HepG2 (cell line): ENCODE data around the gene HDDC3. TPM values are rescaled to one million over a fixed set of nuclear protein-coding genes. Genes with fewer than 3 reads are reported as not detected.

ENCODE experiments used
- ATAC-seq: fragments of 200-7000 bp; cut with Tn5 transposase; 3 replicates; pipeline ENCODE4 v1.9.1; 2020; ENCODE audit warnings: mild to moderate bottlenecking, moderate library complexity
- BruUV-seq: library from RNA; stranded (reverse); fragments of 400-500 nt; replicated peaks from 2 replicates; lab custom pipeline; 2021; lab: Mats Ljungman, UMichigan
- CTCF ChIA-PET: fragments of 300-600 bp; formaldehyde crosslinking; extraction: SDS; loops from one replicate; lab custom pipeline; 2021; ENCODE audit warnings: low total read pairs, inconsistent platforms, low intra/inter-chr PET ratio; lab: Yijun Ruan, JAX
- POLR2A ChIA-PET: fragments of 350-600 bp; sonication (Branson Sonifier 250); formaldehyde crosslinking; loops from one replicate; lab custom pipeline; 2020; ENCODE audit warnings: antibody characterized with exemption, inconsistent platforms; lab: Yijun Ruan, JAX
- DNase-seq: peaks from one replicate; pipeline ENCODE4 v3.0.0-alpha.2; 2015; ENCODE audit warnings: low spot score
- FAIRE-seq: peaks from 3 replicates; lab custom pipeline; 2011; peaks lifted over from hg19 to GRCh38; lab: Jason Lieb, UNC
- H2AFZ ChIP-seq: one replicate; pipeline ENCODE4 v1.6.1; 2011; ENCODE audit warnings: low read length, inconsistent platforms
- H3K27ac ChIP-seq: fragments of 300-600 bp; 3 replicates; pipeline ENCODE4 v1.8.0; 2011; ENCODE audit warnings: mixed run types, mild to moderate bottlenecking, mixed read lengths, low read length, inconsistent platforms; ENCODE audit not compliant: insufficient read depth; ENCODE audit errors: extremely low read length
- H3K27me3 ChIP-seq, 2 experiments: fragments of 200-600 bp in 1 of 2; 2 replicates in 1 of 2; 3 replicates in 1 of 2; pipeline versions ENCODE4 v1.6.0 to v1.8.0; 2011; ENCODE audit warnings: low read length in 2 of 2, mild to moderate bottlenecking in 2 of 2, moderate library complexity in 2 of 2, inconsistent platforms in 1 of 2; ENCODE audit not compliant: insufficient read depth in 2 of 2, control insufficient read depth in 1 of 2
- H3K36me3 ChIP-seq, 2 experiments: fragments of 200-600 bp in 1 of 2; replicated peaks in 1 of 2; 2 replicates in 1 of 2; 3 replicates in 1 of 2; pipeline versions ENCODE4 v1.5.1 to v1.8.0; 2011; ENCODE audit warnings: low read length in 2 of 2, inconsistent platforms in 1 of 2; ENCODE audit not compliant: insufficient read depth in 2 of 2, control insufficient read depth in 1 of 2
- H3K4me1 ChIP-seq: 2 replicates; pipeline ENCODE4 v1.5.1; 2012; ENCODE audit warnings: low read length, inconsistent platforms; ENCODE audit not compliant: insufficient read depth
- H3K4me2 ChIP-seq: 2 replicates; pipeline ENCODE4 v1.6.0; 2011; ENCODE audit warnings: low read depth, low read length, inconsistent platforms
- H3K4me3 ChIP-seq, 3 experiments: fragments of 200-600 bp in 1 of 3; sonication (generic), shearing (Covaris generic) in 1 of 3; replicated peaks in 1 of 3; 2 replicates each; pipeline ENCODE4 v1.5.1; 2011 to 2016; ENCODE audit warnings: low read length in 3 of 3, inconsistent platforms in 2 of 3, low read depth in 2 of 3, mild to moderate bottlenecking in 2 of 3, control low read depth in 1 of 3, mixed read lengths in 1 of 3; ENCODE audit not compliant: insufficient read depth in 1 of 3
- H3K79me2 ChIP-seq: one replicate; pipeline ENCODE4 v1.6.1; 2011; ENCODE audit warnings: low read length, inconsistent platforms; ENCODE audit not compliant: insufficient read depth
- H3K9ac ChIP-seq: 2 replicates; pipeline ENCODE4 v1.6.0; 2011; ENCODE audit warnings: mild to moderate bottlenecking, low read depth, low read length, inconsistent platforms; ENCODE audit not compliant: insufficient read depth
- H3K9me3 ChIP-seq: 2 replicates; pipeline ENCODE4 v1.5.1; 2012; ENCODE audit warnings: mild to moderate bottlenecking, low read length
- H4K20me1 ChIP-seq: 2 replicates; pipeline ENCODE4 v1.6.0; 2011; ENCODE audit warnings: inconsistent platforms, mild to moderate bottlenecking, low read length, moderate library complexity; ENCODE audit not compliant: insufficient read depth
- KLF13 ChIP-seq: sonication (generic); formaldehyde crosslinking; IDR thresholded peaks from 2 replicates; pipeline ENCODE4 v1.4.0; 2020; ENCODE audit warnings: mild to moderate bottlenecking, missing genetic modification reagents
- MXD3 ChIP-seq: IDR thresholded peaks from 2 replicates; pipeline ENCODE4 v1.6.1; 2016; ENCODE audit warnings: mild to moderate bottlenecking, missing biosample characterization, missing genetic modification reagents
- SAFB2 ChIP-seq: sonication (generic); formaldehyde crosslinking; IDR thresholded peaks from 2 replicates; pipeline ENCODE4 v1.5.1; 2020; ENCODE audit warnings: missing genetic modification reagents, low read depth, mild to moderate bottlenecking, borderline replicate concordance
- SNAPC2 ChIP-seq: sonication (generic); formaldehyde crosslinking; IDR thresholded peaks from 2 replicates; pipeline ENCODE4 v1.8.1; 2022; ENCODE audit warnings: mild to moderate bottlenecking, missing genetic modification reagents
- STAG1 ChIP-seq: sonication (generic); formaldehyde crosslinking; IDR thresholded peaks from 2 replicates; pipeline ENCODE4 v1.4.0; 2020; ENCODE audit warnings: missing genetic modification reagents
- TBP ChIP-seq: sonication (generic); formaldehyde crosslinking; IDR thresholded peaks from 2 replicates; pipeline ENCODE4 v1.5.0; 2020; ENCODE audit warnings: missing genetic modification reagents
- TCF12 ChIP-seq, 2 experiments: fragments of 450-650 bp in 1 of 2; sonication (generic) in 1 of 2; formaldehyde crosslinking in 1 of 2; IDR thresholded peaks; 2 replicates each; pipeline versions ENCODE4 v1.6.1 to v1.8.0; 2017 to 2022; ENCODE audit warnings: antibody characterized with exemption in 1 of 2, mild to moderate bottlenecking in 1 of 2, missing genetic modification reagents in 1 of 2, moderate library complexity in 1 of 2
- ZNF282 ChIP-seq: fragments of 450-650 bp; IDR thresholded peaks from 2 replicates; pipeline ENCODE4 v1.6.1; 2018; ENCODE audit not compliant: partially characterized antibody
- ZNF431 ChIP-seq: sonication (generic); formaldehyde crosslinking; IDR thresholded peaks from 2 replicates; pipeline ENCODE4 v1.9.0; 2022; ENCODE audit warnings: missing genetic modification reagents, low read depth, mild to moderate bottlenecking, borderline replicate concordance
- ZNF569 ChIP-seq: sonication (generic); formaldehyde crosslinking; IDR thresholded peaks from 2 replicates; pipeline ENCODE4 v1.5.0; 2020; ENCODE audit warnings: mild to moderate bottlenecking, missing genetic modification reagents, moderate library complexity, borderline replicate concordance
- ZNF674 ChIP-seq: sonication (generic); formaldehyde crosslinking; IDR thresholded peaks from 2 replicates; pipeline ENCODE4 v1.5.0; 2020; ENCODE audit warnings: low read depth, mild to moderate bottlenecking, missing genetic modification reagents
- ZNF749 ChIP-seq: sonication (generic); formaldehyde crosslinking; IDR thresholded peaks from 2 replicates; pipeline ENCODE4 v1.8.0; 2022; ENCODE audit warnings: mild to moderate bottlenecking, missing genetic modification reagents, moderate library complexity, borderline replicate concordance
- WGBS: methylation state at CpG from one replicate; pipeline ENCODE4 v1.1.6; 2017; ENCODE audit warnings: low lambda C conversion rate; 5-methylcytosine and 5-hydroxymethylcytosine counted together
- in situ Hi-C: cut with HindIII; loops from 2 replicates; pipeline ENCODE4 v1.10.0; 2017; ENCODE audit warnings: low pct_unique_long_range_greater_than_20kb; ENCODE audit not compliant: extremely low pct_ligation_motif_present
- intact Hi-C: fragments of 100-400 bp; cut with micrococcal nuclease; formaldehyde crosslinking; loops from one replicate; pipeline ENCODE4 v1.10.0; 2022; ENCODE audit not compliant: unreplicated experiment
- polyA plus RNA-seq, 8 experiments: library from polyadenylated mRNA; depleted of rRNA in 3 of 8; stranded (reverse) in 7 of 8; unstranded in 1 of 8; fragments of >200 nt; fragmentation: Illumina TruSeq in 4 of 8; extraction: Trizol in 4 of 8; gene quantifications; 2 replicates each; pipeline versions ENCODE4 v1.2.1 to v1.2.3, GENCODE V29; 2011 to 2016; ENCODE audit warnings: low read depth in 4 of 8, missing spikeins in 1 of 8, mixed read lengths in 1 of 8; ENCODE audit not compliant: insufficient read depth in 1 of 8
- total RNA-seq, 5 experiments: library from RNA; depleted of rRNA; stranded (reverse); fragments of >200 nt; fragmentation: Illumina TruSeq; extraction: Trizol; gene quantifications; 2 replicates each; pipeline ENCODE4 v1.2.3, GENCODE V29; 2016; ENCODE audit warnings: low read depth in 1 of 5

The HDDC3 gene
- total and polyA plus RNA-seq, 2 of the 13 experiments (the other 11 are each of a cell fraction or from before 2014, with no cell fraction given): 18.7 to 28.3 TPM

DNA sequence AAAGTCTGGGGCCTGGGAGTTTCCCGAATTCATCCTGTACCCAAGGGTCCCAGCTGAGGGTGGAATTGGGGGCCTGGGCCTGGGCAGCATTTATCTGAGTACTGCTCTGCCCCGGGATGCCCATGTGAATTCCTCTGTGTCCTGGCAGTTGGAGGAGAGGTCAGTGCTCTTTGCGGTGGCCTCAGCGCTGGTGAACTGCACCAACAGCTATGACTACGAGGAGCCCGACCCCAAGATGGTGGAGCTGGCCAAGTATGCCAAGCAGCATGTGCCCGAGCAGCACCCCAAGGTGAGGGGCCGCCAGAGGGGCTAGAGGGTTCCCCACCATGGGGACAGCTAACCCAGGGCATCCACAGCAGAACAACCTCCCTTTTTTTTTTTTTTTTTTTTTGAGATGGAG is 16.2 kb upstream of the HDDC3 start:
- Histone ChIP-seq H3K4me3 (no peak overlapping the region), H3K9me3 (no peaks in the 10 kb centered on the region), H3K4me2 (no peak overlapping the region), H3K36me3 (peaks cover 24 to 70% of the 10 kb centered on the region in 2 experiments; a peak in 4 of 5 replicates), H3K27me3 (no peaks in the 10 kb centered on the region), H3K79me2 (no peaks in the 10 kb centered on the region), H3K27ac (no peak overlapping the region), H2AFZ (no peak overlapping the region), H3K9ac (no peak overlapping the region), H3K4me1 (no peaks in the 10 kb centered on the region), H4K20me1 (no peaks in the 10 kb centered on the region)
- CTCF ChIA-PET: no interaction called here
- DNase-seq (no peak), ATAC-seq (no peak), FAIRE-seq (no peak)
- POLR2A ChIA-PET: no interaction called here
- intact Hi-C loops (no loop called here), in situ Hi-C loops (loop anchor here (25.0 kb wide), 1 partner anchor 314 kb away; no protein-coding TSS in a partner anchor)
- 94% methylated on average over 3 of the region's 8 CpGs for WGBS
- TF ChIP-seq TBP (CRISPR knock-in tag): no peak
- no peak for TF ChIP-seq ZNF282
- no peak for TF ChIP-seq MXD3 (CRISPR knock-in tag)
- TF ChIP-seq ZNF674 (CRISPR knock-in tag): no peak
- no peak for TF ChIP-seq KLF13 (CRISPR knock-in tag)
- no peak for TF ChIP-seq ZNF431 (CRISPR knock-in tag)
- no TSS peak for BruUV-seq

- ChIA-PET CTCF (no interaction called here), POLR2A (no interaction called here)
- no peak for TF ChIP-seq ZNF569 (CRISPR knock-in tag)
- no peak for TF ChIP-seq STAG1
- no peak for TF ChIP-seq SAFB2 (CRISPR knock-in tag)
- TF ChIP-seq TCF12 (IDR thresholded peaks at IDR 0.05): no peak
- no peak for TF ChIP-seq TCF12 (CRISPR knock-in tag; IDR thresholded peaks at IDR 0.05)
- no peak for TF ChIP-seq SNAPC2
- no peak for TF ChIP-seq ZNF749 (CRISPR knock-in tag)
- no peak overlapping the region for H3K27ac ChIP-seq
- WGBS: 99% methylated on average over 13 of the region's 18 CpGs
- H3K4me2 ChIP-seq: no peak overlapping the region
- H3K9ac ChIP-seq: no peak overlapping the region
- H3K79me2 ChIP-seq: no peaks in the 10 kb centered on the region
- H4K20me1 ChIP-seq: no peaks in the 10 kb centered on the region
- in situ Hi-C loops (loop anchor here (25.0 kb wide), 1 partner anchor 315 kb away; no protein-coding TSS in a partner anchor), intact Hi-C loops (no loop called here)
- ATAC-seq: no peak
- no peaks in the 10 kb centered on the region for H3K27me3 ChIP-seq
- H3K4me1 ChIP-seq: no peaks in the 10 kb centered on the region
- FAIRE-seq: no peak
- no peaks in the 10 kb centered on the region for H3K9me3 ChIP-seq
- no TSS peak for BruUV-seq
- no peak for DNase-seq
- peaks cover 20 to 74% of the 10 kb centered on the region in 2 experiments; a peak in 4 of 5 replicates for H3K36me3 ChIP-seq
- no peak overlapping the region for H3K4me3 ChIP-seq
- no peak overlapping the region for H2AFZ ChIP-seq
Measured at GRCh38 chr15:90947577-90948357, 15.4 kb upstream of the HDDC3 start.
